WTC11 (cell line): ENCODE measurements around the gene AURKAIP1. TPM values are rescaled to one million over a fixed set of nuclear protein-coding genes. Genes with fewer than 3 reads are reported as not detected.

ENCODE experiments used
- ATAC-seq: fragments of 200-7000 bp; cut with Tn5 transposase; 2 replicates; pipeline ENCODE4 v1.10.0; 2021; ENCODE audit warnings: mild to moderate bottlenecking, moderate library complexity
- CTCF ChIA-PET: fragments of 300-600 bp; sonication (Branson Sonifier 250); formaldehyde crosslinking; loops from one replicate; lab custom pipeline; 2021; ENCODE audit warnings: antibody characterized with exemption; lab: Charles Lee
- POLR2A ChIA-PET: fragments of 350-600 bp; sonication (Branson Sonifier 250); formaldehyde crosslinking; loops from one replicate; lab custom pipeline; 2021; ENCODE audit warnings: antibody characterized with exemption; lab: Charles Lee
- DNase-seq: peaks from one replicate; pipeline ENCODE4 v3.0.0; 2021; ENCODE audit warnings: low spot score
- H3K27ac Mint-ChIP-seq: 2 replicates; pipeline ENCODE4 v1.8.0; 2021; ENCODE audit warnings: mixed read lengths
- H3K27me3 Mint-ChIP-seq: 2 replicates; pipeline ENCODE4 v1.8.0; 2021; ENCODE audit warnings: low read depth, mild to moderate bottlenecking, moderate library complexity, mixed read lengths
- H3K36me3 Mint-ChIP-seq: 2 replicates; pipeline ENCODE4 v1.8.0; 2021; ENCODE audit warnings: mixed read lengths
- H3K4me1 Mint-ChIP-seq: 2 replicates; pipeline ENCODE4 v1.8.0; 2022; ENCODE audit warnings: mixed read lengths
- H3K4me3 Mint-ChIP-seq: 2 replicates; pipeline ENCODE4 v1.8.0; 2021; ENCODE audit warnings: mild to moderate bottlenecking, moderate library complexity, mixed read lengths
- H3K9me3 Mint-ChIP-seq: 2 replicates; pipeline ENCODE4 v1.8.0; 2021; ENCODE audit warnings: mixed read lengths
- CBFB ChIP-seq: sonication (generic); formaldehyde crosslinking; IDR thresholded peaks from 2 replicates; pipeline ENCODE4 v1.8.1; 2022; ENCODE audit warnings: mild to moderate bottlenecking, low read depth, missing genetic modification reagents
- ESRRA ChIP-seq: sonication (generic); formaldehyde crosslinking; IDR thresholded peaks from 2 replicates; pipeline ENCODE4 v1.8.1; 2022; ENCODE audit warnings: mild to moderate bottlenecking, missing genetic modification reagents, borderline replicate concordance
- ETV6 ChIP-seq: sonication (generic); formaldehyde crosslinking; IDR thresholded peaks from 2 replicates; pipeline ENCODE4 v1.8.1; 2022; ENCODE audit warnings: mild to moderate bottlenecking, missing genetic modification reagents
- GRHL2 ChIP-seq: fragments of 250-450 bp; sonication (Bioruptor Pico); IDR thresholded peaks from 2 replicates; pipeline ENCODE4 v1.8.0; 2022; ENCODE audit warnings: mild to moderate bottlenecking, moderate library complexity; ENCODE audit not compliant: insufficient replicate concordance, severe bottlenecking
- GTF2I ChIP-seq: fragments of 250-450 bp; sonication (Bioruptor Pico); conservative IDR thresholded peaks from 2 replicates; pipeline ENCODE4 v1.4.0; 2021; ENCODE audit warnings: mild to moderate bottlenecking
- JAZF1 ChIP-seq: fragments of 250-450 bp; sonication (Bioruptor Pico); IDR thresholded peaks from 2 replicates; pipeline ENCODE4 v1.9.0; 2021; ENCODE audit warnings: moderate library complexity, mild to moderate bottlenecking, inconsistent platforms
- NFATC4 ChIP-seq: fragments of 250-450 bp; sonication (Bioruptor Pico); IDR thresholded peaks from 2 replicates; pipeline ENCODE4 v1.9.0; 2021; ENCODE audit warnings: mild to moderate bottlenecking
- NFE2L1 ChIP-seq: sonication (generic); formaldehyde crosslinking; IDR thresholded peaks from 2 replicates; pipeline ENCODE4 v1.8.1; 2023; ENCODE audit warnings: missing genetic modification reagents
- NFYB ChIP-seq: sonication (generic); formaldehyde crosslinking; conservative IDR thresholded peaks from 2 replicates; pipeline ENCODE4 v1.8.0; 2022; ENCODE audit warnings: low read depth, missing genetic modification reagents
- NR1H2 ChIP-seq: sonication (generic); formaldehyde crosslinking; IDR thresholded peaks from 2 replicates; pipeline ENCODE4 v1.9.0; 2021; ENCODE audit warnings: mild to moderate bottlenecking, moderate library complexity, missing genetic modification reagents
- PRRX2 ChIP-seq: fragments of 250-450 bp; sonication (Bioruptor Pico); IDR thresholded peaks from 2 replicates; pipeline ENCODE4 v1.8.0; 2021; ENCODE audit warnings: mild to moderate bottlenecking
- SP1 ChIP-seq: sonication (generic); formaldehyde crosslinking; conservative IDR thresholded peaks from 2 replicates; pipeline ENCODE4 v1.8.1; 2022; ENCODE audit warnings: missing genetic modification reagents
- TP53 ChIP-seq: sonication (generic); formaldehyde crosslinking; IDR thresholded peaks from 2 replicates; pipeline ENCODE4 v1.8.1; 2023; ENCODE audit warnings: mild to moderate bottlenecking, missing genetic modification reagents
- ZNF138 ChIP-seq: sonication (generic); formaldehyde crosslinking; conservative IDR thresholded peaks from 2 replicates; pipeline ENCODE4 v1.8.1; 2022; ENCODE audit warnings: mild to moderate bottlenecking, moderate library complexity, missing genetic modification reagents
- ZNF423 ChIP-seq: fragments of 250-450 bp; sonication (Bioruptor Pico); IDR thresholded peaks from 2 replicates; pipeline ENCODE4 v2.1.2; 2022; ENCODE audit warnings: mild to moderate bottlenecking, moderate library complexity
- total RNA-seq: library from RNA; stranded (reverse); gene quantifications from 3 replicates; pipeline ENCODE4 v1.2.3, GENCODE V29; 2021
- TF ChIP-seq, protein P1 (sequence below): sonication (generic); formaldehyde crosslinking; IDR thresholded peaks from 2 replicates; pipeline ENCODE4 v1.8.1; 2023; ENCODE audit warnings: mild to moderate bottlenecking, missing genetic modification reagents
- TF ChIP-seq, protein P2 (sequence below): fragments of 250-450 bp; sonication (Bioruptor Pico); IDR thresholded peaks from 2 replicates; pipeline ENCODE4 v1.9.0; 2021; ENCODE audit warnings: mild to moderate bottlenecking
- TF ChIP-seq, protein P3 (sequence below): sonication (generic); formaldehyde crosslinking; IDR thresholded peaks from 2 replicates; pipeline ENCODE4 v1.8.0; 2022; ENCODE audit warnings: mild to moderate bottlenecking, missing genetic modification reagents
- TF ChIP-seq, protein P4 (sequence below): sonication (generic); formaldehyde crosslinking; IDR thresholded peaks from 2 replicates; pipeline ENCODE4 v1.8.1; 2022; ENCODE audit warnings: mild to moderate bottlenecking, missing genetic modification reagents, moderate library complexity, borderline replicate concordance
- TF ChIP-seq, protein P5 (sequence below): sonication (generic); formaldehyde crosslinking; IDR thresholded peaks from 2 replicates; pipeline ENCODE4 v1.8.0; 2022; ENCODE audit warnings: mild to moderate bottlenecking, missing genetic modification reagents
- TF ChIP-seq, protein P6 (sequence below): sonication (generic); formaldehyde crosslinking; IDR thresholded peaks from 2 replicates; pipeline ENCODE4 v1.8.0; 2022; ENCODE audit warnings: mild to moderate bottlenecking, missing genetic modification reagents
- TF ChIP-seq, protein P7 (sequence below): sonication (generic); formaldehyde crosslinking; IDR thresholded peaks from 2 replicates; pipeline ENCODE4 v1.8.1; 2023; ENCODE audit warnings: mild to moderate bottlenecking, missing genetic modification reagents, borderline replicate concordance

Gene AURKAIP1
- total RNA-seq, 1 experiment from 2014 or later, result 268 TPM

DNA sequence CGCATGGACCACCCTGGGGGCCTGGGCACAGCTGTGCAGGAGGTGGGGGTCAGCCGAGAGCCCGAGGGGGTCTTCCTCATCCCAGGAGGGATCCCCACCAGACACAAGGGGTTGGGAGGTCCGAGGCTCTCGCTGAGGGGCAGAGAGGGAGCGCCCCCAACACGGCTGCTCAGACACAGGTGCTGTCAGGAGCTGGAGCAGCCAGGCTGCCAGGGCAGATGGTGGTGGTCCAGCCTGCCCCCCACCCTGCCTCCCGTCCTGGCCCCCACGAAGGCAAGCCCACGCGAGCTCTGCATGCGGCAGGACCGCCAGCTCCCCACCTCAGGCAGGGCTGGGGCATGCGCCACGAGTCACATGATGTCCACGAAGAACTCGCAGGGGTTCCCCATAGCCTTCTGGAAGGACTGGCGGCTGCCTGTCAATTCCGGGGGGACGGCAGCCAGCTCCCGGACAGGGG is 39.2 kb downstream of the AURKAIP1 start:
- POLR2A ChIA-PET, result no interaction called here
- Mint-ChIP-seq H3K4me3 (no peak overlapping the region), H3K4me1 (no peaks in the 10 kb centered on the region), H3K27ac (no peak overlapping the region)
- ATAC-seq, result no peak
- TF ChIP-seq SP1 (CRISPR knock-in tag), result no peak
- no peak for TF ChIP-seq GTF2I
- TF ChIP-seq, protein P1, sequence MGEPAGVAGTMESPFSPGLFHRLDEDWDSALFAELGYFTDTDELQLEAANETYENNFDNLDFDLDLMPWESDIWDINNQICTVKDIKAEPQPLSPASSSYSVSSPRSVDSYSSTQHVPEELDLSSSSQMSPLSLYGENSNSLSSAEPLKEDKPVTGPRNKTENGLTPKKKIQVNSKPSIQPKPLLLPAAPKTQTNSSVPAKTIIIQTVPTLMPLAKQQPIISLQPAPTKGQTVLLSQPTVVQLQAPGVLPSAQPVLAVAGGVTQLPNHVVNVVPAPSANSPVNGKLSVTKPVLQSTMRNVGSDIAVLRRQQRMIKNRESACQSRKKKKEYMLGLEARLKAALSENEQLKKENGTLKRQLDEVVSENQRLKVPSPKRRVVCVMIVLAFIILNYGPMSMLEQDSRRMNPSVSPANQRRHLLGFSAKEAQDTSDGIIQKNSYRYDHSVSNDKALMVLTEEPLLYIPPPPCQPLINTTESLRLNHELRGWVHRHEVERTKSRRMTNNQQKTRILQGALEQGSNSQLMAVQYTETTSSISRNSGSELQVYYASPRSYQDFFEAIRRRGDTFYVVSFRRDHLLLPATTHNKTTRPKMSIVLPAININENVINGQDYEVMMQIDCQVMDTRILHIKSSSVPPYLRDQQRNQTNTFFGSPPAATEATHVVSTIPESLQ (CRISPR knock-in tag), result no peak
- TF ChIP-seq CBFB (CRISPR knock-in tag), result no peak
- TF ChIP-seq, protein P2, sequence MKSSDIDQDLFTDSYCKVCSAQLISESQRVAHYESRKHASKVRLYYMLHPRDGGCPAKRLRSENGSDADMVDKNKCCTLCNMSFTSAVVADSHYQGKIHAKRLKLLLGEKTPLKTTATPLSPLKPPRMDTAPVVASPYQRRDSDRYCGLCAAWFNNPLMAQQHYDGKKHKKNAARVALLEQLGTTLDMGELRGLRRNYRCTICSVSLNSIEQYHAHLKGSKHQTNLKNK (CRISPR knock-in tag), result no peak
- TF ChIP-seq NFYB, result no peak
- no peak for TF ChIP-seq NFE2L1 (CRISPR knock-in tag)
- TF ChIP-seq ZNF423 (CRISPR knock-in tag), result no peak
- no peak for TF ChIP-seq ZNF138 (CRISPR knock-in tag)
- TF ChIP-seq, all 79 proteins: peak for 0
- no peaks in the 10 kb centered on the region for H3K27me3 Mint-ChIP-seq
- CTCF ChIA-PET, result no interaction called here
- H3K9me3 Mint-ChIP-seq, result peaks cover 2% of the 10 kb centered on the region; the same call in 1 of the 2 replicates
- peaks cover 9% of the 10 kb centered on the region for H3K36me3 Mint-ChIP-seq
- DNase-seq, result no peak

DNA sequence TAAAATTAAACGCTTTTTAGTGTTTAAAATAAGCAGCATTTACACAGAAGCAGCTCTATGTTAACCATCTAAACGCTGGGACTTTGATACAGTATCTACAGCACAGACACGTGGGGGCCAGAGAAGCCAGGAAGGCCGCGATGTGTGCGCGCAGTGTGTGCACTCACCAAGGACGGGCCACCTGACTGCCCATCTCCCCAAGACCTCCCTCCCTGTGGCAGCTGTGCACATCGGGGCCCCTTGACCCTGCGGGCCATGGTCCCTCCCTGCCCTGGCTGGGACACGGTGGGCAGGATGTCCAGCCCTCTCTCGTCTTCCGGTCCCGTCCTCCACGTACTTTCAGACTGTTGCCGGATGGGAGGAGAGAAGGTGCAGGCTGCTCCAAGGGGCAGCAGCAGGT is 39.7 kb downstream of the AURKAIP1 start:
- DNase-seq (no peak), ATAC-seq (no peak)
- H3K4me3 Mint-ChIP-seq, result no peak overlapping the region
- H3K4me1 Mint-ChIP-seq, result no peaks in the 10 kb centered on the region
- peaks cover 4% of the 10 kb centered on the region for H3K36me3 Mint-ChIP-seq
- ChIA-PET POLR2A (no interaction called here), CTCF (interaction anchor here (1.3 kb wide), 1 partner anchor 43 kb away, joined by 6 read pairs; no protein-coding TSS in a partner anchor)
- H3K27me3 Mint-ChIP-seq, result no peaks in the 10 kb centered on the region
- no peak overlapping the region for H3K27ac Mint-ChIP-seq
- TF ChIP-seq JAZF1 (CRISPR knock-in tag), result no peak
- TF ChIP-seq NFE2L1 (CRISPR knock-in tag), result no peak
- TF ChIP-seq ETV6, result no peak
- TF ChIP-seq, protein P3, sequence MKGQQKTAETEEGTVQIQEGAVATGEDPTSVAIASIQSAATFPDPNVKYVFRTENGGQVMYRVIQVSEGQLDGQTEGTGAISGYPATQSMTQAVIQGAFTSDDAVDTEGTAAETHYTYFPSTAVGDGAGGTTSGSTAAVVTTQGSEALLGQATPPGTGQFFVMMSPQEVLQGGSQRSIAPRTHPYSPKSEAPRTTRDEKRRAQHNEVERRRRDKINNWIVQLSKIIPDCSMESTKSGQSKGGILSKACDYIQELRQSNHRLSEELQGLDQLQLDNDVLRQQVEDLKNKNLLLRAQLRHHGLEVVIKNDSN (CRISPR knock-in tag), result no peak
- no peak for TF ChIP-seq TP53 (CRISPR knock-in tag)
- TF ChIP-seq, protein P4, sequence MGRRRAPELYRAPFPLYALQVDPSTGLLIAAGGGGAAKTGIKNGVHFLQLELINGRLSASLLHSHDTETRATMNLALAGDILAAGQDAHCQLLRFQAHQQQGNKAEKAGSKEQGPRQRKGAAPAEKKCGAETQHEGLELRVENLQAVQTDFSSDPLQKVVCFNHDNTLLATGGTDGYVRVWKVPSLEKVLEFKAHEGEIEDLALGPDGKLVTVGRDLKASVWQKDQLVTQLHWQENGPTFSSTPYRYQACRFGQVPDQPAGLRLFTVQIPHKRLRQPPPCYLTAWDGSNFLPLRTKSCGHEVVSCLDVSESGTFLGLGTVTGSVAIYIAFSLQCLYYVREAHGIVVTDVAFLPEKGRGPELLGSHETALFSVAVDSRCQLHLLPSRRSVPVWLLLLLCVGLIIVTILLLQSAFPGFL (CRISPR knock-in tag), result no peak
- TF ChIP-seq GRHL2, result no peak
- TF ChIP-seq PRRX2 (CRISPR knock-in tag), result no peak
- TF ChIP-seq, protein P5, sequence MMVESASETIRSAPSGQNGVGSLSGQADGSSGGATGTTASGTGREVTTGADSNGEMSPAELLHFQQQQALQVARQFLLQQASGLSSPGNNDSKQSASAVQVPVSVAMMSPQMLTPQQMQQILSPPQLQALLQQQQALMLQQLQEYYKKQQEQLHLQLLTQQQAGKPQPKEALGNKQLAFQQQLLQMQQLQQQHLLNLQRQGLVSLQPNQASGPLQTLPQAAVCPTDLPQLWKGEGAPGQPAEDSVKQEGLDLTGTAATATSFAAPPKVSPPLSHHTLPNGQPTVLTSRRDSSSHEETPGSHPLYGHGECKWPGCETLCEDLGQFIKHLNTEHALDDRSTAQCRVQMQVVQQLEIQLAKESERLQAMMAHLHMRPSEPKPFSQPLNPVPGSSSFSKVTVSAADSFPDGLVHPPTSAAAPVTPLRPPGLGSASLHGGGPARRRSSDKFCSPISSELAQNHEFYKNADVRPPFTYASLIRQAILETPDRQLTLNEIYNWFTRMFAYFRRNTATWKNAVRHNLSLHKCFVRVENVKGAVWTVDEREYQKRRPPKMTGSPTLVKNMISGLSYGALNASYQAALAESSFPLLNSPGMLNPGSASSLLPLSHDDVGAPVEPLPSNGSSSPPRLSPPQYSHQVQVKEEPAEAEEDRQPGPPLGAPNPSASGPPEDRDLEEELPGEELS (CRISPR knock-in tag), result no peak
- TF ChIP-seq, protein P6, sequence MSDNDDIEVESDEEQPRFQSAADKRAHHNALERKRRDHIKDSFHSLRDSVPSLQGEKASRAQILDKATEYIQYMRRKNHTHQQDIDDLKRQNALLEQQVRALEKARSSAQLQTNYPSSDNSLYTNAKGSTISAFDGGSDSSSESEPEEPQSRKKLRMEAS (CRISPR knock-in tag), result no peak
- no peak for TF ChIP-seq NFATC4
- TF ChIP-seq, protein P2 (CRISPR knock-in tag), result no peak
- TF ChIP-seq NR1H2 (CRISPR knock-in tag), result no peak
- TF ChIP-seq, protein P7, sequence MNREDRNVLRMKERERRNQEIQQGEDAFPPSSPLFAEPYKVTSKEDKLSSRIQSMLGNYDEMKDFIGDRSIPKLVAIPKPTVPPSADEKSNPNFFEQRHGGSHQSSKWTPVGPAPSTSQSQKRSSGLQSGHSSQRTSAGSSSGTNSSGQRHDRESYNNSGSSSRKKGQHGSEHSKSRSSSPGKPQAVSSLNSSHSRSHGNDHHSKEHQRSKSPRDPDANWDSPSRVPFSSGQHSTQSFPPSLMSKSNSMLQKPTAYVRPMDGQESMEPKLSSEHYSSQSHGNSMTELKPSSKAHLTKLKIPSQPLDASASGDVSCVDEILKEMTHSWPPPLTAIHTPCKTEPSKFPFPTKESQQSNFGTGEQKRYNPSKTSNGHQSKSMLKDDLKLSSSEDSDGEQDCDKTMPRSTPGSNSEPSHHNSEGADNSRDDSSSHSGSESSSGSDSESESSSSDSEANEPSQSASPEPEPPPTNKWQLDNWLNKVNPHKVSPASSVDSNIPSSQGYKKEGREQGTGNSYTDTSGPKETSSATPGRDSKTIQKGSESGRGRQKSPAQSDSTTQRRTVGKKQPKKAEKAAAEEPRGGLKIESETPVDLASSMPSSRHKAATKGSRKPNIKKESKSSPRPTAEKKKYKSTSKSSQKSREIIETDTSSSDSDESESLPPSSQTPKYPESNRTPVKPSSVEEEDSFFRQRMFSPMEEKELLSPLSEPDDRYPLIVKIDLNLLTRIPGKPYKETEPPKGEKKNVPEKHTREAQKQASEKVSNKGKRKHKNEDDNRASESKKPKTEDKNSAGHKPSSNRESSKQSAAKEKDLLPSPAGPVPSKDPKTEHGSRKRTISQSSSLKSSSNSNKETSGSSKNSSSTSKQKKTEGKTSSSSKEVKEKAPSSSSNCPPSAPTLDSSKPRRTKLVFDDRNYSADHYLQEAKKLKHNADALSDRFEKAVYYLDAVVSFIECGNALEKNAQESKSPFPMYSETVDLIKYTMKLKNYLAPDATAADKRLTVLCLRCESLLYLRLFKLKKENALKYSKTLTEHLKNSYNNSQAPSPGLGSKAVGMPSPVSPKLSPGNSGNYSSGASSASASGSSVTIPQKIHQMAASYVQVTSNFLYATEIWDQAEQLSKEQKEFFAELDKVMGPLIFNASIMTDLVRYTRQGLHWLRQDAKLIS, result no peak
- TF ChIP-seq ESRRA (CRISPR knock-in tag), result no peak
- TF ChIP-seq NFYB, result no peak
- H3K9me3 Mint-ChIP-seq, result no peaks in the 10 kb centered on the region
